ENCODE results near the gene AMBN. TPM values are rescaled to one million over a fixed set of nuclear protein-coding genes. Genes with fewer than 3 reads are reported as not detected.
"Not testable (repeated sequence)": the region's sequence is repeated elsewhere in the genome, so short reads cannot be mapped to it uniquely, and the experiment has no call there.

Gene AMBN
- total RNA-seq, 1 donor from 2014 or later, result 7.9 TPM

- DNase-seq (ENCODE audit: low spot score), result no peak
These were observed 16.3 kb downstream of the AMBN start for GRCh38 chr4:70608324-70608723.

- peak; percentile 69 for DNase-seq (ENCODE audit: low spot score)
These were observed 21.5 kb downstream of the AMBN start for GRCh38 chr4:70613306-70614183.

GRCh38 chr4:70614184-70614555 lies 22.1 kb downstream of the AMBN start:
- DNase-seq (ENCODE audit: low spot score), result no peak

DNA sequence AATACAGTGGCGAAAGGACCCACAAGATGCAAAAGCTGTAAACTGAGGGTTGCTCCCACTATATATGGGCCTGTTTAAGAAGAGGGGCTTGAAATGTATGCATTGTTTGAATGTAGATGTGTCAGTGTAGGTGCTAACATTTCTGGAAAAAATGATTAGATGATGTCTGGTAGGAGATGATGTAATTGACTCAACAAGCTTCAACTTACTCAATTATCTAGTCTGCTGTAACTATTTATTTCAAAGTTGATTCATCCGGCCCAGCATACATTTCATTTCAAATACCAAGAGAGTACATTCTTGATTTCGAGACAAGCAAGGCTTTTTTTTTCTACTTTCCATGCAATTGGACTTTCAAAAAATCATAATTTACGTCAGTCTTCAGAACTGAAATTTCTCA lies 27.2 kb downstream of the AMBN start:
- DNase-seq (ENCODE audit: low spot score), result no peak

GRCh38 chr4:70619778-70620177 lies 27.7 kb downstream of the AMBN start:
- DNase-seq (ENCODE audit: low spot score), result no peak

DNA sequence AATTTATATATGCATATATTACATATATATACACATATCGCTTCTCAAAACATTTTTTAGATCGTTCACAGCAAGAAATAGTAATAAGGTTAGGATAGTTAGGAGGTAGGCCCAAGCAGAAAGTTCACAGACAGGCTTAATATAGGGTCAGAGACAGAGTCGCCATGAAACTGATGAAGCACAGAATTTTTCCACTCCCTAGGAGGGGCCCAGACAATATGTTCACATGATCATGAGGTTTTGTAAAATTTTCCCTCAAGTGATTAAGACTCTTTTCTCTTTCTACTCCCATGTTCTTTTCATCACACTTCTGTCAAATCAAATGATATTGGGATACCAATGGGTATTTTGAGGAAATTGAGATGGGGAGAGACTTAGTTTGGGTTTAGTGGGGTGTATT lies 31.3 kb downstream of the AMBN start:
- DNase-seq (ENCODE audit: low spot score), result no peak

- DNase-seq (ENCODE audit: low spot score), result no peak
These were observed 32.3 kb downstream of the AMBN start for GRCh38 chr4:70624226-70624793.

DNA sequence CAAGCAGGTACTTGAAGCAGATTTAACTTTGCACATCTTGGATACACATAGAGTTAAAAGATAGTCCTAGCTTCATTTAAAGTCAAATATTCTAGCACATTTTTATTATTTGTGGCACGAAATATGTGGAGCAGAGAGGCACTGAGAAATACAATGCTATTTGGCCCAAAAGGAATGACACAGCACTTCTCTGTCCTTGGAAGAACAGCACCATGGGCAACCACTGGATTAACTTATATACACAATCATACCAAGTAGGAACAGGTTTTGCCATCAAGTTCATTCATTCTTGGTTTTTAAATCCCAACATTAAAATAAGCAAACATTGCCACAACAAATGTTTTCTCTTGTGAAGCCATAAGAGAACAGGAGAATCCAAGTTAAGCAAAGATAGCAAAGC lies 35.6 kb downstream of the AMBN start:
- DNase-seq (ENCODE audit: low spot score), result no peak

DNA sequence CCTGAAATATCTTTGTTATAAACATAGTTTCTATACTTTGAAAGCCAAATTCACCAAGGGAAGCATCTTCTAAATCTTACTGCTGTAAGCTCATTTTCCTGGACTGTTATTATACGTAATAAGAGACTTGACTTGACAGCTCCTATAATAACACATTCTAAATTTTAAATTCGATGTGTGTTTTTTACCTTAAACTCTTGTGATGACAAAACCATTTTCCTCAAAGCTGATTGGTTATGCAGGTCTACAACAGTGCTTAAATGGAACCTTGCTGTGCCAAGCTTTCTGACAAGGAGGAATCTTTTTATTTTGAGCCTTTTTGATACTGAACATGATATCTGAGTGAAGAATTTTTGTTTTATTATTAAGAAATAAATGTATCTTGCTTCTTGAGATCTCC lies 36.4 kb downstream of the AMBN start, which contains the start of gene ENAM:
Gene ENAM (plus strand): TSS at position 301 of the 400 bp plus-strand sequence. CDS start 757 bp downstream, outside the sequence.
- no peak for DNase-seq (ENCODE audit: low spot score)

DNA sequence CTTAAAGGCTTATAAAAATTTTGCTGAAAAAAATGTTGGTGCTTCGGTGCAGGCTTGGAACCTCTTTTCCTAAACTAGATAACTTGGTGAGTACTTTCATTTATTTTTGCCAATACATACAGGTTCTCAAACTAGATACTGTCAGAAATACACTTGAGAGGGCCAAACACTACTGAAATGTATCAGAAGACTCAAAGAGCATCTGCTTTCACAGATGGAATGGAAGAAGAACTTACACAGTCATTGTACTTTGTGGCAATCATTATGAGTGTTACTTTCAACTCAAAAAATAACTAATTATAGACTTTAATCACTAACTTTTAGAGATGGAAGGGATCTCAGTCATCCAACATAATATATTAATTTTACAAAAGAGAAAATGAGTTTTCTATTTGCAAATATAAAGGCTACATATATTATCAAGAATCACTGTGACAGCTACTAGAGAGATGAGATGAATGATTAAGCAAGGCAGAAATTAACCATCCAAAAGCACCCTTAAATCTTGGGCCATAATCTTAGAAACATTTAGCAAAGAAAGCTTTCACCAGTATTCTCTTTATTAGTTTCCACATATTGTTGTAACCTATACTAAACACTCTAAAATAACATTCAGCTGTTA lies 37.5 kb downstream of the AMBN start:
- no peak for DNase-seq (ENCODE audit: low spot score)

GRCh38 chr4:70630162-70630561 lies 38.1 kb downstream of the AMBN start:
- no peak for DNase-seq (ENCODE audit: low spot score)

DNA sequence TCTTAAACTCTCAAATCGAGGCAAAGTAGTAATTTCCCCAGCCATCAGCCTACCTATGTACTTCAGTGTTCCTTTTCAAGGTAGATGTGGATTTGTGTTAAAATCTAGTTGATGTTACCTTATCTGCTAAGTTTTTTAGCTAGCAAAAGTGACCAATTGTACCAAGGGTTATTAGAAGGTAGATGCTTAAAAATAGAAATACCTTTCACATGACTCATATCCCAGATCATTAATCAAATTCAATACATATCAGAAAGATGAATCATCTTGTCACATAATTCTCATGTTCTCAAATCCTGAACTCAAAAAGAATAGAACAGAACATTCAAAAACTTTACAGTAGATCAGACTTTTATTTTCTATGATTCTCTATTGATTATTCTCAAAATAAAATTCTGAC lies 40.0 kb downstream of the AMBN start:
- no peak for DNase-seq (ENCODE audit: low spot score)

- no peak for DNase-seq (ENCODE audit: low spot score)
These were observed 42.4 kb downstream of the AMBN start for GRCh38 chr4:70634482-70634881.

- peak; percentile 46 for DNase-seq (ENCODE audit: low spot score)
These were observed 45.3 kb downstream of the AMBN start for GRCh38 chr4:70637239-70637913.

- no peak for DNase-seq (ENCODE audit: low spot score)
These were observed 48.1 kb downstream of the AMBN start for GRCh38 chr4:70640192-70640591.

- DNase-seq (ENCODE audit: low spot score), result not testable (repeated sequence)
These were observed 58.7 kb downstream of the AMBN start for GRCh38 chr4:70650741-70651140.

DNA sequence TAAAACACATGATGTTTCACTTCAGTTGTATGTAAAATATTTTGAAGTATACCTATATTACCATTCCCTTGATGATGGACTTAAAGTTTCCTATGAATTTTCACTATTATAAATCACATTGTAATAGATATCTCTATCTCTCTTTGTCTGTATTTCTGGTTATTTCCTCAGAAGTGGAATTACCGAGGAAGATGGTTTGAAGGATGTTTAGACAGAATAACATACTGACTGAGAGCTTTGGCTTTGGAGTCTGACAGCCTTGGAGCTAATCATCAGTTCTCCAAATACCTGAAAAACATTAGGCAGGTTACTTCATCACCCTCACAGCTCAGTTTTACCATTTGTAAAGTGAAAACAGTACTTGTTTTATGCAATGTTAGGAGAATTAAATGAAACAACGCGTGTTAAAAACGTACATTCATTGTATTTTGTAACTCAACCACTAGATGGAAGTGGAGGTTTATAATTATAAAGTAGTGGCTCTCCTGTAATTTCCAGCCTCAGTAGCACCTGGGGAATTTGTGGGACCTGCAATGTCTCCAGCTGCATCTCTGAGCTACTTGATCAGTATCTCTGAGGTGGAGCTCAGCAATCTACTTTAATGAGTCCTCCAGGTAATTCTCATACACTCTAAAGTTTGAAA lies 59.9 kb downstream of the AMBN start:
- DNase-seq (ENCODE audit: low spot score), result peak; percentile 46

GRCh38 chr4:70654605-70655011 lies 62.6 kb downstream of the AMBN start:
- peak; percentile 14 for DNase-seq (ENCODE audit: low spot score)
